Upper lobe of left lung (tissue), 6 donors: ENCODE measurements around the gene SLC25A47. TPM values are rescaled to one million over a fixed set of nuclear protein-coding genes. Genes with fewer than 3 reads are reported as not detected.

ENCODE experiments used
- ATAC-seq, 2 donors: fragments of 200-7000 bp; cut with Tn5 transposase; one replicate each; pipeline ENCODE4 v1.9.1; 2022; ENCODE audit warnings: mild to moderate bottlenecking in 2 of 2, moderate library complexity in 2 of 2; ENCODE audit not compliant: low FRiP score in 2 of 2
- DNase-seq, 2 donors: peaks; one replicate each; pipeline ENCODE4 v3.0.0-alpha.2; 2019 to 2020
- H3K27ac ChIP-seq, 4 donors: fragments of 200-600 bp; sonication (generic); one replicate each; pipeline ENCODE4 v1.5.1; 2016 to 2019
- H3K27me3 ChIP-seq, 4 donors: fragments of 200-600 bp; sonication (generic); one replicate each; pipeline ENCODE4 v1.5.1; 2017 to 2019
- H3K36me3 ChIP-seq, 4 donors: fragments of 200-600 bp; sonication (generic); one replicate each; pipeline ENCODE4 v1.5.1; 2016 to 2019
- H3K4me1 ChIP-seq, 4 donors: fragments of 200-600 bp; sonication (generic); one replicate each; pipeline ENCODE4 v1.5.1; 2018 to 2019
- H3K4me3 ChIP-seq, 4 donors: fragments of 200-600 bp; sonication (generic); one replicate each; pipeline ENCODE4 v1.5.1; 2017 to 2019; ENCODE audit warnings: mild to moderate bottlenecking in 2 of 4, moderate library complexity in 1 of 4
- H3K9me3 ChIP-seq, 4 donors: fragments of 200-600 bp; sonication (generic); one replicate each; pipeline ENCODE4 v1.5.1; 2018 to 2019
- EP300 ChIP-seq, 4 donors: sonication (generic); formaldehyde crosslinking; IDR thresholded peaks; one replicate each; pipeline ENCODE4 v1.5.1; 2017; ENCODE audit warnings: antibody characterized with exemption in 4 of 4, control low read depth in 2 of 4
- POLR2A ChIP-seq, 4 donors: fragments of 450-650 bp; IDR thresholded peaks; one replicate each; pipeline ENCODE4 v1.5.1; 2016 to 2017; ENCODE audit warnings: antibody characterized with exemption in 4 of 4, mild to moderate bottlenecking in 2 of 4
- POLR2AphosphoS5 ChIP-seq, 2 donors: sonication (generic); formaldehyde crosslinking; IDR thresholded peaks; one replicate each; pipeline ENCODE4 v1.5.1; 2017; ENCODE audit warnings: antibody characterized with exemption in 2 of 2
- WGBS, 2 donors: methylation state at CpG; one replicate each; pipeline ENCODE4 v1.1.5; 2017 to 2018; 5-methylcytosine and 5-hydroxymethylcytosine counted together
- total RNA-seq, 6 donors: library from RNA; depleted of rRNA in 4 of 6; stranded (reverse); fragments of >200 nt in 4 of 6; gene quantifications; one replicate each; pipeline versions ENCODE4 v1.1.0 to v1.2.1, GENCODE V29; 2016 to 2021
- TF ChIP-seq, protein P1 (sequence below), 6 experiments: fragments of 450-650 bp in 4 of 6; fragments of 200-600 bp in 2 of 6; sonication (generic) in 2 of 6; IDR thresholded peaks; one replicate each; pipeline ENCODE4 v1.5.1; 2016 to 2019; ENCODE audit warnings: antibody characterized with exemption in 6 of 6
- donor health status: DM: no; HTN: no; CAD: no; lungs with moderate emphysema.
- donor health status: DM: no; HTN: yes; CAD: no; lungs with severe emphysema.

The SLC25A47 gene
- total RNA-seq, 6 donors from 2014 or later = not detected

DNA sequence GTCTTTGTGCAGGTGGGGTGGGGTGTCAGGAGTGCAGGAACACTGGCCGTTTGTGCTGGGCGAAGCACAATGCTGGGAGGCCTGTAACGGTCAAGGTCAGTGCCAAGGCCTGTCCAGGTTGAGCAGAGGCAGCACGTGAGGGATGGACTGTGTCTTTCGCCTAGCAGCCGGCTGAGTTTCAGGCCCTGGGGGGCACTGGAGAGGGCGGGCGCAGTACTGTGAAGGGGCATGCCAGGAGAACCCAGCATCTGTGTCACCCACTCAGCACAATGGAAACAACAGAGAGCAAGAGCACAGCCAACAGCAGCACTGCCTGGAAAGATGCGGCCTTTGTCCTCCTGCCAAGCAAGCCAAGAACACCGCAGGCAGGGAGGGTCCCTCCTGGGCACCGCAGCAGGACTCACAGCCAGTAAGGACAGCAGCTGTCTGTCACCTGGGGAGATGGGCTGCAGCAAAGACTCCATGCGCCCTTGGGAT is 25.2 kb downstream of the SLC25A47 start:
- H3K4me1 ChIP-seq = no peaks in the 10 kb centered on the region
- H3K4me3 ChIP-seq = no peak overlapping the region
- H3K27me3 ChIP-seq = no peaks in the 10 kb centered on the region
- no peak overlapping the region for H3K27ac ChIP-seq
- 93 to 97% methylated on average over 8 to 12 of the region's 12 CpGs for whole genome bisulfite sequencing, 2 donors
- DNase-seq (no peak), ATAC-seq (no peak)
- H3K9me3 ChIP-seq = no peaks in the 10 kb centered on the region
- H3K36me3 ChIP-seq = peaks cover 6 to 86% (median 72%) of the 10 kb centered on the region in 4 donors
- TF ChIP-seq, protein P1, sequence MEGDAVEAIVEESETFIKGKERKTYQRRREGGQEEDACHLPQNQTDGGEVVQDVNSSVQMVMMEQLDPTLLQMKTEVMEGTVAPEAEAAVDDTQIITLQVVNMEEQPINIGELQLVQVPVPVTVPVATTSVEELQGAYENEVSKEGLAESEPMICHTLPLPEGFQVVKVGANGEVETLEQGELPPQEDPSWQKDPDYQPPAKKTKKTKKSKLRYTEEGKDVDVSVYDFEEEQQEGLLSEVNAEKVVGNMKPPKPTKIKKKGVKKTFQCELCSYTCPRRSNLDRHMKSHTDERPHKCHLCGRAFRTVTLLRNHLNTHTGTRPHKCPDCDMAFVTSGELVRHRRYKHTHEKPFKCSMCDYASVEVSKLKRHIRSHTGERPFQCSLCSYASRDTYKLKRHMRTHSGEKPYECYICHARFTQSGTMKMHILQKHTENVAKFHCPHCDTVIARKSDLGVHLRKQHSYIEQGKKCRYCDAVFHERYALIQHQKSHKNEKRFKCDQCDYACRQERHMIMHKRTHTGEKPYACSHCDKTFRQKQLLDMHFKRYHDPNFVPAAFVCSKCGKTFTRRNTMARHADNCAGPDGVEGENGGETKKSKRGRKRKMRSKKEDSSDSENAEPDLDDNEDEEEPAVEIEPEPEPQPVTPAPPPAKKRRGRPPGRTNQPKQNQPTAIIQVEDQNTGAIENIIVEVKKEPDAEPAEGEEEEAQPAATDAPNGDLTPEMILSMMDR (IDR thresholded peaks at IDR 0.05) = no peak
- TF ChIP-seq POLR2AphosphoS5 (IDR thresholded peaks at IDR 0.05) = no peak
- TF ChIP-seq EP300 (IDR thresholded peaks at IDR 0.05) = no peak
- no peak for TF ChIP-seq POLR2A (IDR thresholded peaks at IDR 0.05)

DNA sequence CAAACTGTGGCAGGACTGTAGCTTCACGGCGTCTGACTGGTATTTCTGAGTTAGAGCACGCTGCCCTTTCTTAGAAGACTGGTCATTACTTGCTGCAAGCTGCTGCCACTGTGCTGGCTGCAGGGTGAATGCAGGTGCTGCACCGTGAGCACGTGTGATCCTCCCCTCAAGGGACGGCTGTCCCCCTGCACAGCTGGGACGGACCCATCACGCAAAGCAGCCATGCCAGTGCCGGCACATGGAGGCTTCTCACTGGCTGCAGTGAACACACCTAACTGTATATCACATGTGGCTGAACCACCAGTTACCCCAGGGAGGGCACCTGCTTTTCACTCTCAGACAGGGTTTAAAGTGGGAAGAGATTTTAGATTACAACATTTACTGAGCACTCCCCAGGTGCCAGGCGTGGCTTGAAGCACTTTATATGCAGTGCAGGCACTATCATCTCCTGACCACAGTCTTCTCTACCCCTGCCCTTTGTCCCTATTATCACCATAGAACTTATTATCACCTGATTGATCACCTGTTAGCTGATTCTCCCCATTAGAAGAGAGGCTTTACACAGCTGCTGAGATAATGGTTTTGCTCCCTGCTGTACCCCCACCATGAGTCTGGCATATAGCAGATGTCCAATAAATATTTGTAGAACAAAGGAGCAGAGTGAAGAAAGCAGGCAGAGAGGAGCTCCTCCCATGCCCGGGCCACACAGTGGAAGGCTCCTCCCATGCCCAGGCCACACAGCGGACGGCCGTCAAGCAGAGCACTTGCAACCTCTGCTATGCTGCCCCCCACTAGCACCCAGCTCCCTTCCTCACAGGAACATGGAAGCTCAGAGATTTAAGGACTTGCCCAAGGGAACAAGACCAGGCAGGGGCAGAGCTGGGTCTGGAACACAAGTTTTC is 25.9 kb downstream of the SLC25A47 start:
- no peaks in the 10 kb centered on the region for H3K9me3 ChIP-seq
- peaks cover 13 to 86% (median 77%) of the 10 kb centered on the region in 4 donors for H3K36me3 ChIP-seq
- WGBS, 2 donors = 78 to 88% methylated on average over 9 to 14 of the region's 14 CpGs
- no peak overlapping the region for H3K27ac ChIP-seq
- H3K4me1 ChIP-seq = no peaks in the 10 kb centered on the region
- no peak for DNase-seq
- ATAC-seq = no peak
- TF ChIP-seq POLR2AphosphoS5 (IDR thresholded peaks at IDR 0.05) = no peak
- TF ChIP-seq, protein P1 (IDR thresholded peaks at IDR 0.05) = no peak
- H3K4me3 ChIP-seq = no peak overlapping the region
- H3K27me3 ChIP-seq = no peaks in the 10 kb centered on the region

DNA sequence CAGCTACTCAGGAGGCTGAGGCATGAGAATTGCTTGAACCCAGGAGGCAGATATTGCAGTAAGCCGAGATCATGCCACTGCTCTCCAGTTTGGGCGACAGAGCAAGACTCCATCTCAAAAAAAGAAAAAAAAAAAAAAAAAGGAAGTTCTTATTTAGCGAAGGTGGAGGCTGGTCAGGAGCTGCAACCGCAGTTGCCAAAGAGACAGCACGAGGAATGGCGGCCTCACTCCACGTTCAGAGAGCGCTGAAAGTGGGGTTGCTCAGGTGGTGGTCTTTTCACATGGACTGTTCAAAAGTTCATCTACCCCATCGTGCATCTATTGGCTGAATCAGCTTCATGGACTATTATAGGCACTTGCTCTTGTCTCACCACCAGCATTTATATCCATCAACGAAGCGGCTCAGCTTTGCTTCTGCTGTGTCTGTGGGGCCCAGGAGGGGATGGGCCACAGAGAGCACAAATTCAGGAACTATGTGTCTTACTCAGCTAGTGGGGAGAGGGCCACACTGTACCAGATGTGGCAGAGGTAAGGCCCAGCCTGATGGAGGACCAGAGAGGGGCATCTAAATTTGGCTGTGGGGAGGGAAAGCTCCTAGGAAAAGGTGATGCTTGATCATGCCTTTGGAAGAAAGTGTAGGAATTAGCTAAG is 27.3 kb downstream of the SLC25A47 start:
- TF ChIP-seq POLR2A (IDR thresholded peaks at IDR 0.05) (no peak), EP300 (IDR thresholded peaks at IDR 0.05) (no peak), POLR2AphosphoS5 (IDR thresholded peaks at IDR 0.05) (no peak)
- TF ChIP-seq, protein P1 (IDR thresholded peaks at IDR 0.05) = no peak
- ATAC-seq (no peak), DNase-seq (no peak)
- H3K4me1 ChIP-seq = no peaks in the 10 kb centered on the region
- H3K36me3 ChIP-seq = peaks cover 23 to 99% (median 90%) of the 10 kb centered on the region in 4 donors
- peak overlapping the region in 2 of 4 donors; percentile 15 to 30 for H3K27ac ChIP-seq
- no peak overlapping the region for H3K4me3 ChIP-seq
- H3K27me3 ChIP-seq = no peaks in the 10 kb centered on the region
- WGBS, 2 donors = 82 to 85% methylated on average over 10 to 11 of the region's 11 CpGs
- H3K9me3 ChIP-seq = no peaks in the 10 kb centered on the region

DNA sequence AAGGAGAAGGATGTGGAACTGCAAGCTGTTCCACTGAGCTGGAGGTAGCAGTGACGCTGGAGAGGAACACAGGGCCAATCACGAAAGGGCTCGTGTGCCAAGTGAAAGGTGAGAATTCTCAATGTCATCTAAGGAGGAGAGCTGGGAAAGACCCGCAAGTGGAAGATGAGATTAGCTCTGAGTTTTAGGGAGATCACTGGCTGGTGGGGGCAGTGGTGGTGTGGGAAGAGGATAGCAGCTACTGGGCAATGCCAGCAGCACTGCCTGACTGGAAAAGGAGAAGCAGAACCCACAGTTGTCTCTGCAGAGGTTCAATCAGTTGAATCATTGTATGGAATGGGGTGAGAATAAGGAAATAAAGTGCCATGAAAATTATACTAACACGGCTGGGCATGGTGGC is 27.8 kb downstream of the SLC25A47 start:
- H3K27ac ChIP-seq = peak overlapping the region in 1 of 4 donors; percentile 30
- 89 to 91% methylated on average over 5 of the region's 5 CpGs for WGBS, 2 donors
- no peaks in the 10 kb centered on the region for H3K27me3 ChIP-seq
- no peak for ATAC-seq
- no peaks in the 10 kb centered on the region for H3K9me3 ChIP-seq
- peaks cover 23 to 99% (median 89%) of the 10 kb centered on the region in 4 donors for H3K36me3 ChIP-seq
- no peaks in the 10 kb centered on the region for H3K4me1 ChIP-seq
- H3K4me3 ChIP-seq = no peak overlapping the region
- DNase-seq = no peak
- TF ChIP-seq, protein P1 (IDR thresholded peaks at IDR 0.05) = no peak
- TF ChIP-seq POLR2A (IDR thresholded peaks at IDR 0.05) (no peak), EP300 (IDR thresholded peaks at IDR 0.05) (no peak), POLR2AphosphoS5 (IDR thresholded peaks at IDR 0.05) (no peak)
